Measurements from ENCODE around the gene DNASE2B. TPM values are rescaled to one million over a fixed set of nuclear protein-coding genes. Genes with fewer than 3 reads are reported as not detected.
"Not testable (repeated sequence)": the region's sequence is repeated elsewhere in the genome, so short reads cannot be mapped to it uniquely, and the experiment has no call there.

DNASE2B gene
- total RNA-seq, 2 donors from 2014 or later: not detected

- no peak for ATAC-seq (replicated peaks)
- H3K27ac Mint-ChIP-seq: no peak overlapping the region
- no peaks in the 10 kb centered on the region for H3K27me3 Mint-ChIP-seq
- H3K4me1 Mint-ChIP-seq: no peaks in the 10 kb centered on the region
- no peaks in the 10 kb centered on the region for H3K36me3 Mint-ChIP-seq (ENCODE audit: low read depth)
- H3K4me3 Mint-ChIP-seq: no peak overlapping the region
- H3K9me3 Mint-ChIP-seq: no peaks in the 10 kb centered on the region
These were observed 38.8 kb downstream of the DNASE2B start for GRCh38 chr1:84436876-84437655.

GRCh38 chr1:84442256-84442655 lies 44.0 kb downstream of the DNASE2B start:
- ATAC-seq (replicated peaks): peak; percentile 99
- Mint-ChIP-seq H3K27ac (peak overlapping the region; percentile 34), H3K4me1 (peaks cover 6% of the 10 kb centered on the region), H3K27me3 (no peaks in the 10 kb centered on the region), H3K9me3 (no peaks in the 10 kb centered on the region), H3K36me3 (ENCODE audit: low read depth) (no peaks in the 10 kb centered on the region), H3K4me3 (peak overlapping the region; percentile 51)

GRCh38 chr1:84442747-84443646 lies 44.7 kb downstream of the DNASE2B start:
- peak; percentile 79 for ATAC-seq (replicated peaks)
- not testable (repeated sequence) for H3K4me1 Mint-ChIP-seq; H3K36me3 Mint-ChIP-seq (ENCODE audit: low read depth); H3K9me3 Mint-ChIP-seq; H3K27me3 Mint-ChIP-seq
- peak overlapping the region; percentile 34 for H3K27ac Mint-ChIP-seq
- H3K4me3 Mint-ChIP-seq: peak overlapping the region; percentile 51

- not testable (repeated sequence) for H3K4me1 Mint-ChIP-seq; H3K27me3 Mint-ChIP-seq; H3K27ac Mint-ChIP-seq; ATAC-seq (replicated peaks); H3K9me3 Mint-ChIP-seq; H3K36me3 Mint-ChIP-seq (ENCODE audit: low read depth); H3K4me3 Mint-ChIP-seq
These were observed 50.4 kb downstream of the DNASE2B start for GRCh38 chr1:84448704-84449103.

- Mint-ChIP-seq H3K4me3 (no peak overlapping the region), H3K4me1 (no peaks in the 10 kb centered on the region), H3K9me3 (no peaks in the 10 kb centered on the region), H3K27ac (no peak overlapping the region), H3K36me3 (ENCODE audit: low read depth) (no peaks in the 10 kb centered on the region), H3K27me3 (peaks cover 7% of the 10 kb centered on the region)
- ATAC-seq (replicated peaks): peak; percentile 47
These were observed 52.6 kb downstream of the DNASE2B start for GRCh38 chr1:84450910-84451309.

GRCh38 chr1:84452436-84452835 lies 54.2 kb downstream of the DNASE2B start:
- H3K36me3 Mint-ChIP-seq (ENCODE audit: low read depth): no peaks in the 10 kb centered on the region
- peaks cover 10% of the 10 kb centered on the region for H3K27me3 Mint-ChIP-seq
- no peaks in the 10 kb centered on the region for H3K9me3 Mint-ChIP-seq
- no peak overlapping the region for H3K4me3 Mint-ChIP-seq
- H3K4me1 Mint-ChIP-seq: no peaks in the 10 kb centered on the region
- no peak overlapping the region for H3K27ac Mint-ChIP-seq
- no peak for ATAC-seq (replicated peaks)

DNA sequence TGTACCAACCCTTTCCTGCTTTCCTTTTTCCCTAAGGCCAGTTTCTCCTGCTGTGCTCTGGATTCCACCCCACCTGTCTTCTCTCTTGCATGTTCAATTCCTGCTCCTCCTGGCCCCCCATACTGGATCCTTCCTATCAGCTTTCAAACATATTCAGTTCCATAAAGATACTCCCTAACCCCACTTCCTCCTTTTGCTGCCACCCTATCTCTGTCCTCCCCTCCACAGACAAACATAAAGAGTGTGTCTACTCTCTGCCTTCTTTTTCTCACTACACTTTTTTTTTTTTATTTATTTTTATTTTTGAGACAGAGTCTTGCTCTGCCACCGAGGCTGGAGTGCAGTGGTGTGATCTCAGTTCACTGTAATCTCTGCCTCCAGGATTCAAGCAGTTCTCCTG lies 63.8 kb downstream of the DNASE2B start:
- Mint-ChIP-seq H3K4me3 (no peak overlapping the region), H3K27ac (no peak overlapping the region), H3K9me3 (no peaks in the 10 kb centered on the region), H3K4me1 (no peaks in the 10 kb centered on the region), H3K27me3 (peaks cover 27% of the 10 kb centered on the region), H3K36me3 (ENCODE audit: low read depth) (no peaks in the 10 kb centered on the region)
- no peak for ATAC-seq (replicated peaks)

Other genes with a start within 250 kb of the DNASE2B start
- gene SAMD13, start 96.8 kb upstream of the DNASE2B start, total RNA-seq: not detected
- gene RPF1, start 80.8 kb downstream of the DNASE2B start, total RNA-seq: 10 to 100 TPM; 32.0 to 53.2 TPM
- gene SPATA1, start 107.9 kb downstream of the DNASE2B start, total RNA-seq: 1 to 10 TPM in 1 of 2 donors, under 1 TPM in 1; 0.65 to 1.7 TPM
- gene GNG5, start 108.1 kb downstream of the DNASE2B start, total RNA-seq: 100 to 1,000 TPM in 1 of 2 donors, 10 to 100 TPM in 1; 83.4 to 105 TPM
- gene CTBS, start 176.0 kb downstream of the DNASE2B start, total RNA-seq: 10 to 100 TPM; 14.0 to 18.0 TPM